ENCODE results near the gene WRAP73.
A peak's percentile ranks its signal among the peaks of the same experiment; 100 is the strongest.

The WRAP73 gene

GRCh38 chr1:3649342-3650247, at the start of gene WRAP73:
Gene WRAP73, minus strand, starts transcription at chr1:3650103. Its CDS starts 104 bp downstream, at chr1:3649999.
- DNase-seq, result peak; percentile 90 to 93

GRCh38 chr1:3699596-3699995, 49.7 kb upstream of the WRAP73 start:
- DNase-seq, result no peak

GRCh38 chr1:3698660-3699408, 48.9 kb upstream of the WRAP73 start:
- no peak for DNase-seq

GRCh38 chr1:3697810-3698209, 47.9 kb upstream of the WRAP73 start:
- no peak for DNase-seq

GRCh38 chr1:3697104-3697503, 47.2 kb upstream of the WRAP73 start:
- DNase-seq, result no peak

- DNase-seq, result no peak
Observed at GRCh38 chr1:3696689-3697088, 46.8 kb upstream of the WRAP73 start.

GRCh38 chr1:3695326-3696217, 45.7 kb upstream of the WRAP73 start:
- DNase-seq, result peak in 1 of 2 donors; percentile 24

- no peak for DNase-seq
Observed at GRCh38 chr1:3693321-3693720, 43.4 kb upstream of the WRAP73 start.

GRCh38 chr1:3692598-3692997, 42.7 kb upstream of the WRAP73 start:
- no peak for DNase-seq

GRCh38 chr1:3691421-3692204, 41.7 kb upstream of the WRAP73 start:
- no peak for DNase-seq

GRCh38 chr1:3690282-3691065, 40.6 kb upstream of the WRAP73 start:
- DNase-seq, result no peak

GRCh38 chr1:3689138-3689750, 39.3 kb upstream of the WRAP73 start:
- no peak for DNase-seq

- no peak for DNase-seq
Observed at GRCh38 chr1:3688356-3689137, 38.6 kb upstream of the WRAP73 start.

- DNase-seq, result no peak
Observed at GRCh38 chr1:3687504-3687903, 37.6 kb upstream of the WRAP73 start.

GRCh38 chr1:3685906-3686305, 36.0 kb upstream of the WRAP73 start:
- DNase-seq, result no peak

GRCh38 chr1:3685222-3685621, 35.3 kb upstream of the WRAP73 start:
- DNase-seq, result no peak

- DNase-seq, result no peak
Observed at GRCh38 chr1:3683992-3684391, 34.1 kb upstream of the WRAP73 start.

GRCh38 chr1:3683197-3683596, 33.3 kb upstream of the WRAP73 start:
- no peak for DNase-seq

- no peak for DNase-seq
Observed at GRCh38 chr1:3681898-3682806, 32.2 kb upstream of the WRAP73 start.

All from CD4-positive, alpha-beta T cell treated with Interferon alpha-2 for 1 hour (primary cell).